HG03103 (cell line): ENCODE results near the gene SYCP3.
"Not testable (repeated sequence)": the region's sequence is repeated elsewhere in the genome, so short reads cannot be mapped to it uniquely, and the experiment has no call there.

Experiments
- ATAC-seq: cut with Tn5 transposase; IDR thresholded peaks from one replicate; pipeline ENCODE4 v1.9.1; 2021; ENCODE audit warnings: low read depth; ENCODE audit not compliant: unreplicated experiment

SYCP3 gene

GRCh38 chr12:101761350-101761749 lies 22.1 kb upstream of the SYCP3 start:
- ATAC-seq: no peak

DNA sequence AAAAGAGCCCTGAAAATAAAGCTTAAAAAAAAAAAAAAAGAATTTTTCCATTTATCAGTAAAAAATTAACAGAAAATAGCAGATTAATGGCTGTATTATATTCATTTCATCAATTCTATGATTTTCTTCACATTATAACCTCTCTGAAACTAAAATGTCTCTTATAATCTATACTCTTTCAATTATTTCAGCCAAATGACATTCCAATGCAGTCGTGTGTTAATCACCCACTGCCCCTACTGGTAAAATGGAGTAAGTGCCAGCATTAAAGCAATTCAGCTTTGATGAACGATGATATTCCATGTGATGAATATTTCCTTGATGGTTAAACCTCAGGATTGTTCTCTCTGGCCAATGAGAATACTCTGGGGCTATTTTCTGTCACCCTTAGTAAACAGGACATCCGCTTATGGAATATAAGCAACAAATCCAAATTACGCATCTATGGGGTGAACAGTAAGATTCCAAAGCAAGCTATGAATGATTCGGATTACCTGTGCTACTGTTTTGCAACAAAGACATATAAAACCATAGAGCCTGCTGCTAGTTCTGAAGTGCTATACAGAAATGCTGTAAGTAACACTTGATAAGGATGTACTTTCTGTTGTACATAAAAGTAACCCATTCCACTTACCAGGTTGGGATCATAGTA lies 20.3 kb upstream of the SYCP3 start:
- no peak for ATAC-seq

DNA sequence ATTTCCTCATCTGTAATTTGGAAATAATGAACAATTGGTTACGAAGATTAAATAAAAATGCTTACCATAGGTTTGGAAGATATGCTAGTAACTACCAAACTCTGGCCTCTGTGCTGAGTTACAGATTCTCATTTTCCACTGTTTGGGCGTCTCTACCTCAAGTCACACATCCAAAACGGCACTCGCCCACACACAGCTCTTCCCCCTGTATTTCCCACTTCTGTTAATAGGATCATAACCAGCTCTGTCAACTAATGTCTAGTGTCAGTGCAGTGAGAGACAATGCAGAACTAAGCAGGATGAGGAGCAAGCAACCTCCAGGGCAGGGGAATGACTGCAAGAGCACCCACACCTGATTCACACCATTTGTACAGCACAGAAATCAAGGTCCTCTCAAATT lies 10.9 kb upstream of the SYCP3 start:
- no peak for ATAC-seq

- ATAC-seq: no peak
These were observed 10.4 kb upstream of the SYCP3 start for GRCh38 chr12:101749657-101750056.

- no peak for ATAC-seq
These were observed 9.6 kb upstream of the SYCP3 start for GRCh38 chr12:101748907-101749306.

- ATAC-seq: no peak
These were observed 8.4 kb upstream of the SYCP3 start for GRCh38 chr12:101747697-101748096.

GRCh38 chr12:101746661-101747060 lies 7.4 kb upstream of the SYCP3 start:
- no peak for ATAC-seq

DNA sequence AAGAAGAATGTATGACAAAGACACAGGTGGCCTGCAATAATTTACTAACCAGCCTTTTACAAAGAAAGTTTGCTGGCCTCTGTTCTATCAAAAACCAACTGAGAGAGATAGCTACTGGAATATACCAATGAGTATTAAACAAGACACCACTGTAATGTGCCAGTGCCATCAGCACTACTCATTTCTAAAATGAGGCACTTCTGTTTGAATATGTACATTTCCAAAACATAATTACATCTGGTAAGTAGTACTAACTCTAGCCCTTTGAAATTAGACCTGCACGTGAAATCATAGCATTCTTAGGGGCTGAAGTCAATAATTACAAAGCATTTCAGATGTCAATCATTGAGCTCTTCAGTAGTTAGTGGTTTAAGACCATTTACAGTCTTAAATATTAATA lies 6.9 kb upstream of the SYCP3 start:
- ATAC-seq: no peak

DNA sequence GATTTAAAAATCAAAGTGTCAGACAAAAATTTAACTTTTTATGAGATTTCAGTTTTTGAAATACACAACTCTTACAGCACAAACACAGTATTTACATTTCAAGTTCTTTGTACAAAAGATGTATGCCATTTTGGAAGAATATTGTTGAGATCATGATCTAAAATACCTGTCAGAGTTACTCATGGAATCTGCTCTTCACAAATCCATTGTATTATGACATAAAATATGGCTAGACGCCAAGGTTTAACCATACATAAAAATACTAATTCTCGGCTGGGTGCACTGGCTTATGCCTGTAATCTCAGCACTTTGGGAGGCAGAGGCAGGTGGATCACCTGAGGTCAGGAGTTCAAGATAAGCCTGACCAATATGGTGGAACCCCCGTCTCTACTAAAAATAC lies 6.2 kb upstream of the SYCP3 start:
- no peak for ATAC-seq

DNA sequence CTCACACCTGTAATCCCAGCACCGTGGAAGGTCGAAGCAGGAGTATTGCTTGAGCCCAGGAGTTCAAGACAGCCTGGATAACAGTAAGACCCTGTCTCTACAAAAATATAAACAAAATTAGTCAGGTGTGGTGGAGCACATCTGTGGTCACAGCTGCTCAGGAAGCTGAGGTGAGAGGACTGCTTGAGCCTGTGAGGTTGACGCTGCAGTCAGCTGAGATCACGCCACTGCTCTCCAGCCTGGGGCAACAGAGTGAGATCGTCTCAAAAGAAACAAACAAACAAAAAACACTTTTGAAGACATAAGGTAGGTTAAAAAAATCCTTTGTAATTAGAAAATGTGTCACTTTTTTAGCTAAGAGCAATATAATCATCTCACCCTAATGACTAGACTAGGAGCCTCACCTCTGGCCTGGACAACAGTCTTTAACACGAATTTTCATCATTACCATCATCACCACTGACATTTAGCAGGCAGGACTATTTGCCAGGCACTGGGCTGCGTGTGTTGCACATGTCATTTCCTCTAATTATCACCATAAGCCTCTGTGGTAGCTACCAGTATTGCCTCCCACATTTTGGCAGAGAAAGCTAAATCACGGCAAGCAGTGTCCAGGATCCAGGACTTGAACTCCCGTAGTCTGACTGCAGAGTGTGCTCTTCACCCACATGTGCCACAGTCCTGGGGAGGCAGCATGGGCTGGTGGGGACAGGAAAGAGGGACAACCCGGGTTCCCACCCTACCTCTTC lies 4.6 kb upstream of the SYCP3 start:
- peak; percentile 98 for ATAC-seq

DNA sequence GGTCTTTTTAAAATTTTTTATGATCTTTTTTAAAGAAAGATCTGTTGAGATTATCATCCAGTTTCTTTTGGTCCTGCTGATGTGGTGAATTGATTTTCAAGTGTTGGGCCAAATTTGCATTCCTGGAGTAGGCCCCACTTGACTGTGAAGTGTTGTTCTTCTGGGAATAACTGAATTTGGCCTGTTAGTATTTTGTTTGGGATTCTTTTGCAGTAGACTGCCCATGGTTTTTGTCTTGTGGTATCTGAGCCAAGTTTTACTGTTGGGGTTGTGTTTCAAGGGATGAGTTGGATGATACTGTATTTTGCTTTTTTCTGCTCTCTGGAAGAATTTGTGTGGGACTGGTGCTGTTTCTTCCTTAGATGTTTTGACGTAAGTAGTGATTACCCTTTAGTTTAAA lies 4.0 kb upstream of the SYCP3 start:
- no peak for ATAC-seq

DNA sequence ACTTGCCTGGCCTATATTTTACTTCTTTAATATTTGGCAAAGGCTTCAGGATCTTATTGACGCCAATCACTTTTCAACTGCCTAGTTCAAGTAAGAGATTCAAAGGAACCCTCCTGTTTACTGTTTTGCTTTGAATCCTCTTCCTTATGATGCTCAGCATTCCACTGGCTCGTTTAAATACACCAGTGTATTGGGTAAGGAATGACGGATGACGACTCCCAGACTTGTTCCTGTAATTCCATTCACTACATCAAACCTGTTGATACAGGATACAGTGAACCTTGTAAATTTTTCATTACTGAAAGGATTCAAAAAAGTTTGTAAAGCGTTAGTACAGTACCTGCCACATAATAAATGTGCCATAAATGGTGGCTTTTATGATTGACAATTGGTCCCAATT lies 1.7 kb upstream of the SYCP3 start:
- ATAC-seq: no peak

DNA sequence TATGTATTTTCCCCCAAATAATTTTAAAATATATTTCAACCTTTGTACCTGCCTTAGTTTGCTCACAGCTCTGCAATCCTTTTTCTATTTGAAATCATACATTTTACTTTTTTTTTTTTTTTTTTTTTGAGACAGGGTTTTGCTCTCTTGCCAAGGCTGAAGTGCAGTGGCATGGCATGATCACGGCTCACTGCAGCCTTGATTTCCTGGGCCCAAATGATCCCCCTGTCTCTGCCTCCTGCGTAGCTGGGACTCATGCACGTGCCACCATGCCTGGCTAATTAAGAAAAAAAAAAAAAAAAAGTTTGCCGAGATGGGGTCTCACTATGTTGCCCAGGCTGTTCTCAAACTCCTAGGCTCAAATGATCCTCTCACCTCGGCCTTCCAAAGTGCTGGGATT lies 1.3 kb upstream of the SYCP3 start:
- no peak for ATAC-seq

DNA sequence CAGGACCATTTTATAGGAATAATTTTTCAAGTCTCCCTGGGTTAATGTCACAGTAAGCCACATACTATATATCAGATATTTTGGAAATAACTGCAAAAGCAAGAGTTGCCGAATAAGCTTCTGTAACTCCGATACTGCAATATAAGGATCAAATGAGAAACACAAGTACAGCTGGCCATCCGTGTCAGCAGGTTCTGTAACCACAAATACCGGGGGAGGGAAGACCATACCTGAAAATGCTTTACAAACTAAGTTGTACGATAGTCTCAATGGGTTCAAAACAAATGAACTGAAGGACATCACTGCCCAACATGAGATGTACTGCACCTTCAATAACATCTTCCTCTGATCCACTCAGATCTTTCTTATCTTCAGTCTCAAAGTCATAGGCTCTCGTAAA lies 1.8 kb downstream of the SYCP3 start:
- ATAC-seq: no peak

- ATAC-seq: not testable (repeated sequence)
These were observed 4.8 kb downstream of the SYCP3 start for GRCh38 chr12:101734482-101734881.

DNA sequence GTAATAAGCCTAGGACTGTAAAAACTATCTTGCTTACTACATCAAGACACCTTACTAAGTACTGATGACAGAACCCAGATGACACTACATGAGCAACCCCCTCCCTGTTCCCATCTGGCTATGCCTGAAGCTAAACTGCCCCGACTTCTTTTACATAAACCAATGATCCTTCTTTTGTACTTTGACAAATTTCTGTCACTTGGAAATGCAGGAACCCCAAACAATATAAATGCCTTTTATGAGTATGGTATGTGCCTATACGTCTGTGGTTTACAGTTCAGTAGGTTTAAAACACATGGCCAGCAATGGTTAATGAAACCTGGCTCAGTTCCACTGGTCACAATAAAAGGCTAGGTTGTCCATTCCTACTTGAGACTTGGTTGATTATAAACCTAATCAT lies 6.1 kb downstream of the SYCP3 start:
- no peak for ATAC-seq

DNA sequence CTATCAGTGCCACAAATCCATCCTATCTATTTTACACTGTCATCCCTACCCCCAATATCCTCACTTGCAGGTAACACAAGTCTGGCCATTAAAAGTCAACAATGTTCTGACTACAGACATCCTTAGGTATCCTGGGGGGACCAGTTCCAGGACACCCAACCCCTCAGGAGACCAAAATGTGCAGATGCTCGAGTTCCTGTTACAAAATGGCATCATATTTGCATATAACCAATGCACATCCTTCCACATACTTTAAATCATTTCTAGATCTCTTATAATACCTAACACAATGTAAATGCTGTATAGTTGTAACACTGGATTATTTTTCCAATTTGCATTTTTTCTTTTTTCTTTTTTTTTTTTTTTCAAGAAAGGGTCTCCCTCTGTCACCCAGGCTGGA lies 6.9 kb downstream of the SYCP3 start:
- no peak for ATAC-seq

DNA sequence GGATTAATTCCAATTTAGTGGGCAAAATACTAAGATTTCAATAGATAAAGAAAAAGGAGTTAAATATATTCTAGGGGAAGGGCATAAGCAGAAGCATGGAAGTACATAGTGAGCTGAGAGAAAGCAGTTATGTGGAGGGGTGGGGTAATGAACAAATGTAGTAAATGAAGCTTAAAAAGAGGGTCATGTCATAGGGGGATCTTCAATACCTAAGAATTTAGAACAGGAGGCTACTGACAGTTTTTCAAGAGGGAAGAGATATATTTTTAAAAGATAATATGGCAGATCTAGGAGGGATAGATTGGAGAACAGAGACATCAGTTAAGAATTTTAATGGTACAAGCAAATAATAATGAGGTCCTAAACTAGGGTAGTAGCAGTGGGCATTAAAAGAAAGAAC lies 9.4 kb downstream of the SYCP3 start:
- ATAC-seq: no peak

DNA sequence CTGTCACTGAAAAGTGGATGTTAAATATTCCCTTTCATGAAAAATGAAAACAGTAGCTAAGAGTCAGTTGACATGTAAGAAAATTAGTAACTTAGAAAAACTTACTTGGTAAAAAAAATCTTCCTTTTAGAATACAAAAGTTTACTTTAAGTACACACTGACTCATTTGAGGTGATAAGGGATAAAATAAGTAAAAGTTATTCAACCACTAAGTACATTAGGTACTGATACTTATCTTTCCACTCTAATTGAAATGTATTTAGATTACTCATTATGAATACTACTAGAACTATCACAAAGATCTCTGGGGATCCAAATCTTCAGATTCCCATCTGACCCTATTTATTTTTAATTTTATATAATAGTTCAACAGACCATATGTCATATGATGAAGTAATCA lies 12.2 kb downstream of the SYCP3 start:
- ATAC-seq: no peak

DNA sequence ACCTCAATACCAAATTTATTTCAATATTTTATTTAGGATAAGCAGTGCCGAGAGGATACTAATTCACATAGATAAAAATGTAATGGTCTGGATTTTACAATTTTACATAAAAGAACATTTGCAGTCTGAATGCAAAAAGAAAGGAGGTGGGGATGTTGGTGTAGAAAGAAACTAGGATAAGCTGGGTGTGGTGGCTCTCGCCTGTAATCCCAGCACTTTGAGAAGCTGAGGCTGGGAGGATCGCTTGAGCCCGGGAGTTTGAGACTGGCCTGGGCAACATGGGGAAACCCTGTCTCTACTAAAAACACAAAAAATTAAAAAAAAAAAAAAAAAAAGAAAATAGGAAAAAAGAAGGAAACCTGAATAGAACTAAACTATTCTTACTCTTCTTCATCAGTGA lies 16.9 kb downstream of the SYCP3 start:
- no peak for ATAC-seq

GRCh38 chr12:101720118-101720517 lies 19.1 kb downstream of the SYCP3 start:
- ATAC-seq: no peak

- ATAC-seq: no peak
These were observed 19.7 kb downstream of the SYCP3 start for GRCh38 chr12:101719566-101719965.
